Right lobe of liver (tissue), 4 donors: ENCODE measurements around the gene VASN.

ENCODE experiments used
- CTCF ChIP-seq, 4 donors: fragments of 200-600 bp in 3 of 4; fragments of 450-650 bp in 1 of 4; IDR thresholded peaks; one replicate each; pipeline versions ENCODE4 v1.5.1 to v1.8.0; 2016 to 2022; ENCODE audit warnings: antibody characterized with exemption in 4 of 4, mild to moderate bottlenecking in 2 of 4
- POLR2A ChIP-seq: fragments of 450-650 bp; IDR thresholded peaks from one replicate; pipeline ENCODE4 v1.6.1; 2017; ENCODE audit warnings: antibody characterized with exemption, mild to moderate bottlenecking
- donor health status: DM: no; HTN: no; CAD: no.
- donor health status: DM: no; HTN: no; CAD: no.
- donor health status: DM: no; HTN: yes; CAD: no.

- no peak for TF ChIP-seq CTCF (IDR thresholded peaks at IDR 0.05)
- TF ChIP-seq POLR2A = no peak
Measured at GRCh38 chr16:4367393-4367856, 4.2 kb upstream of the VASN start.
